Measurements from ENCODE around the gene TJAP1.
"Not testable (repeated sequence)": the region's sequence is repeated elsewhere in the genome, so short reads cannot be mapped to it uniquely, and the experiment has no call there.

The TJAP1 gene

DNA sequence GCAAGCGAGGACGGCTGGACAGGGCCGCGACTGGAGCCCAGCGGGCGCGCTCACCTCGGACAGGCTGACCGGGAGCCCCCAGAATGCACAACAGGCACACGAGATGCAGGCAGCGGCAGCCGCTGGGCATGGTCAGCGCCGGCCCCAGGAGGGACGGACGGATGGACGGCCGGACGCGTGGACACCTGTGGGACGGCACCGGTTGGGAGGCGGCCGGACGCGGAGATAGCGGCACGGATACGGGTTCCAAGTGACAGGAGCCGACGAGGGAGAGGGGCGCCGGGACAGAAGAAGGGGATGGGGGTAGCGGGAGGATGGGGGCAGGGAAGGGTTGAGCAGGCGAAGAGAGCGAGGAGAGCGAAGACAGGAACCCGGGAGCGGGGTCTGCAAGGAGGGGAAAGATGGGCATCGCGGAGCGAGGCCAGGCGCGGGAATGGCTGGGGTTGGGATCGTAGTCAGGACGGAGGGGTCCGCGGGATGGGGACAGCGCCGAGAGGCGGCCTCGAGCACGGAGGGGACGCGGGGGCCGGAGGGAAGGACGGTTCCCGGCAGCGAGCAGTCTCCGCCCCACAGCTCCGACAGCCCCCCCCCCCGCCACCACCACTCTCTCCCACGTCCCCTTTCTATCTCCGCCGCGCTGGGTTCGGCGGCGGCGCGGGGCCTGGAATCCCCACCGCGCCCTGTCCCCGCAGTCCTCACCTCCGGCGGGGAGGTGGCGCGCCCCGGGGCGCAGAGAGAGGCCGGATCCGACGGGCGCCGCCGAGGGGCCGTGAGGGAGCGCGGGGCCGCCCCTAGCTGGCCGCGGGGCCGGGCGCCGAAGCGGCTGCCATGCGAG, 22.5 kb upstream of the TJAP1 start:
- DNase-seq: peak; percentile 8 to 59

DNA sequence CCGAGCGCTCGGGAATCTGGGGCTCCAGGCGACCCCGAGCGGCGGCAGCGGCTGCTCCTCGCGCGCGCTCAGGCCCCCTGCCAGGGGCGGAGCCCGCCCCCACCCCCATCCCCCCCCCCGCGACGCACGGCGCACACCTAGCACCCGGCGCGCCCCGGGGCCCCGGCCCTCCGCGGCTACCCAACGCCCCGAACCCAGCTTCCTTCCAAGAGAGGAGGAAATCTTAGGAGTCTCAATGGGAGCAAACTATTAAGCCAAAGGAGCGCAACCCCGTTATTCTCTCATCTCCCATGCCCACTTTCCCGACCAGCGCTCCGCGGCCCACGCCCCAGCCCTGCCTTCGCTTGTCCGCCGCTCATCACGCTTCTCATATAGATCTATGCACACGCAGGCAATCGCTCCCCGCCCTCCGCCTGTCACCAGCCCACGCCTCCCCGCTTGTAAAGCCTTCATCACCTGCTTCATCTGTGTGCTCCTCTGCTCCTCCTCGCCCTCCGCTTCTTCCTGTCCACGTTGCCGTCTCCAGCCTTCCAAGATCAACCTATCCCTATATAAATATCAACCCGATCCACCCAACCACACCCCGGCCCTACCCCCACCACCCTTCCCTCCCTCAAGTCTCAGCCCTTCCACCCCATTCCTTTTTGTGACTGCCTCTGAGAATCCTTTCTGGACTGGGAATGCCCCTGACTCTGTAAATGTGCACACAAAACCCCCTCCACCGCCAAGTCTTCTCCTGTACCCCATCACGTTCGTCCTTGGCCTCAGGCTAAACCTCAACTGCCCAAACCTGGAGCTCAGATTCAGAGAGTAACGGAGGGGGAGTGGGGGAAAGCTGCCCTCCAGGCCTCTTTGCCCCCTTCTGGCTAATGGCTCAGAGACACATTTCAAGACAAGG, 21.6 kb upstream of the TJAP1 start, which contains the start of gene DLK2:
TSS of gene DLK2 (minus strand) at position 18 of the 898 bp plus-strand sequence. CDS start 723 bp downstream, outside the sequence.
- DNase-seq: peak; percentile 17 to 68

DNA sequence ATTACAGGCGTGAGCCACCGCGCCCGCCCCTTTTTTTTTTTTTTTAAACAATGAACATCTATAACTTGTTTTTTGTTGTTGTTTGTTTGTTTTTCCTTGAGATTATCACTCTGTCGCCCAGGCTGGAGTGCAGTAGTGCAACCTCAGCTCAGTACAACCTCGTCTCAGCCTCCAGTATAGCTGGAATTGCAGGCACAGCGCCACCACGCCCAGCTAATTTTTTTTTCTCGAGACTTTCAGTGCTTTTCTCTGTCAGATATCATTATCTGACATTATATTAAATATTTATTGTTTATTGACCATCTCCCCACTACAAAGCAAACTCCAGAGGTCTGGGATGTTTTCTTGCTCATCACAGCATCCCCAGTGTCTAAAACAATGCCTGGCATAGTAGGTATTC, 19.7 kb upstream of the TJAP1 start:
- no peak for DNase-seq

DNA sequence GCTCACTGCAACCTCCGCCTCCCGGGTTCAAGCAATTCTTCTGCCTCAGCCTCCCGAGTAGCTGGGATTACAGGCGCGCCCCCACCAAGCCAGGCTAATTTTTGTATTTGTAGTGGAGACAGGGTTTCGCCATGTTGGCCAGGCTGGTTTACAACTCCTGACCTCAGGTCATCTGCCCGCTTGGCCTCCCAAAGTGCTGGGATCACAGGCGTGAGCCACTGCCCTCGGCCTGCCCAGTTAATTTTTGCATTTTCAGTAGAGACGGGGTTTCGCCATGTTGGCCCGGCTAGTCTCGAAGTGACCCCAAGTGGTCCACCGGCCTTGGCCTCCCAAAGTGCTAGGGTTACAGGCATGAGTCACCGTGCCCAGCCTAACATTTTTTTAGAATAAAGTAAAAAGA, 19.2 kb upstream of the TJAP1 start:
- DNase-seq: not testable (repeated sequence)

DNA sequence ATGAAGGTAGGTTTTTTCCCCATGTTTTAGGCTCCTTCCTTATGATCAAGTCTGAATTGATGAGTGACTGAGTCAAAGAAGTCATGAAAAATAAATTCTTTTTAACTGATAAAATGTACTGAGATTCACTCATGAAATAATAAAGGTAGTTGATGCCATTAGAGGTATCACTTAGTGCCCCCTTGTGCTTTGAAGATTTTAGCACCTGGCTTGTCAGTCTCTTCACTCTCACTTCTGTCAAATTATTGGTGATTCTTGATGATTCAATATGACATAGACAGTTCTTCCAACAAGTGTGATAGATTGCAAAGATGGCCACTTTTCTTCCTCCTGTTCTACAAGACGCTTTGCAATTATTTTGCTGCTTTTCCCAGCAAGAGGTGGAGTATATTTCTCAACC, 17.8 kb upstream of the TJAP1 start:
- DNase-seq: no peak

DNA sequence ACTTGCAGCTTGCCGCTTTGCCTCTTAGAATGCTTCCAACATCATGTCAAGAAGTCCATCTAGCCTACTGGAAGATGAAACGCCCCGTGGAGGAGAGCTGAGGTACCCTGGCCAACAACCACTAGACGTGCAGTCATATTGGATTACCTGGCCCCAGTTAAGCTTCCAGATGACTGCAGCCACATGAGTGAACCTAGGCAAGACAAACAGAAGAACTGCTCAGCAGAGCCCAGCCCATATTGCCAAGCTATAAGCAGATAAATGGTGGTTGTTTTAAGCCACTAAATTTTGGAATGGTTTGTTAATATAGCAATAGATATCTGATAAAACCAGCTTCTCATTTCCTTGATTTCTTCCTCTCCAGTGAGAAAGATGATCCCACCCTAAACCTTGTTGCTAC, 17.3 kb upstream of the TJAP1 start:
- no peak for DNase-seq

DNA sequence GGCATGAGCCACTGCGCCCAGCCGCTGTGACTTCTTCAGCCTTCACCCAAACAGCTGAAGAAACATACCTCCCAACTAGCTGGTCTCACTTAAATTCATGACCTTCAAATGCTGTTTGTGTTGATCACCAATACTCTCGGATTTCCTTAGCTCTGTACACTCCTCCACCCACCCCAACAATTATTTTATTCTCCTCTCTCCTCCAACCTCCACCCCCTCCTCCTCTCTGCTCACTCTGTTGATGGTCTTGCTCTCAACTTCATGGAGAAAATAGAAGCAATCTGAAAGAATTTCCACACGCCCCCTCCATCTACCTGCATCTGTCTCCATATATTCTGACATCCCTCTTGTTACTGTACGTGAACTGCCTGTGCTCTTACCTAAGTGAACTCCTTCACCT, 15.4 kb upstream of the TJAP1 start:
- no peak for DNase-seq

DNA sequence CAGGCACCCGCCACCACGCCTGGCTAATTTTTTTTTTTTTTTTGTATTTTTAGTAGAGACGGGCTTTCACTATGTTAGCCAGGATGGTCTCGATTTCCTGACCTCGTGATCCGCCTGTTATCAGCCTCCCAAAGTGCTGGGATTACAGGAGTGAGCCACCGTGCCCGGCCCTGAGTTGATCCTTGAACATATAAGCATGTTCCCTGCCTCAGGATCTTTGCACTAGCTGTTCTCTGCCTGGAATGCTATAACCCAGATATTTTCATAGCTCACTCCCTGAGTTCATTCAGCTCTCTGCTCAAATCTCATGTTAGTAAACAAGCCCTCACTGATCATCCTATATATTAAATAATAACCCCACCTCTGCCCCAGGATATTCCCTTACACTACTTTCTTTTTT, 13.0 kb upstream of the TJAP1 start:
- DNase-seq: no peak

DNA sequence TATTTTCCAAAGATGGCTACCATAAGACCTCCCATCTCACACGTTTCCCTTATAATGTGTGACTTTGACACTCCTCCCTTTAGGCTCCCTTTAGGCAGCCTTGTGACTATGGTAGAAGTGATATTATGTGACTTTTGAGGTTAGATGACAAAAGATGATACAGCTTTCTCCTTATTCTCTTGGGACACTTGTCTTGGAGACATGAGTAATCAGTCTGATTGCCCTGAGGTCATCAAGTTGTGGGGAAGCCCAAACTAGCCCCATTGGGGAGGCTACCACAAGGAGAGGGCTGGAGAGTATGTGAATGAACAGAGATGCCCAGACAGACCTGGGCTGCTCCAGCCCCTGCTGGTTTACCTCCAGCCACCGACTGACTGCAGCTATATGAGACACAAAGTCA, 11.4 kb upstream of the TJAP1 start:
- no peak for DNase-seq

DNA sequence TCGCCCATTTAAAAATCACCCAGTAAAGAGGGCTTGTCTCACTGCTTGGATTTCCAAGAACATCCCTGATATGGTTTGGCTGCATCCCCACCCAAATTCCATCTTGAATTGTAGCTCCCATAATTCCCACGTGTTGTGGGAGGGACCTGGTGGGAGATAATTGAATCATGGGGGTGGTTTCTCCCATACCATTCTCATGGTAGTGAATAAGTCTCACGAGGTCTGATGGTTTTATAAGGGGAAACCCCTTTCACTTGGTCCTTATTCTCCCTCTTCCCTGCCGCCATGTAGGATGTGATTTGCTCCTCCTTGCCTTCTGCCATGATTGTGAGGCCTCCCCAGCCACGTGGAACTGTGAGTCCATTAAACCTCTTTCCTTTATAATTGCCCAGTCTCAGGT, 10.1 kb upstream of the TJAP1 start:
- DNase-seq: not testable (repeated sequence)

DNA sequence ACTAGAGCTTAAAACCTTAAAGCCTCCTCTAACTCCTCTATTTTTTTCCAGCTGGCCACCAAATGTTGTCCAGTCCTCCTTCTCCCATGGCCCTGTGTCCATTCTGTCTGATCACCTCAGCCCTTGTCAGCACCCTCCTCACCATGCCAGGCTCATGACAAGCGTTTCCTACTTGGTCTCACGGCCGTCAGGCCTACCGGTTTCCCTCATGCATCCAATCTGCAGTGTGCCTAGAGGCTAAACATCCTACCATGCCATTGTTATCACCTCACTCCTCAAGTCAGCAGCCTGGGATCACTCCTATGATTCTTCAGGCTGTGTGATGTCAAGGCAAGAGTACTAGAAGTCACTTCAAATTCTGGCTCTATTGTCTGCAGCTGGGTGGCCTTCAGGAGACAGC, 9.6 kb upstream of the TJAP1 start:
- no peak for DNase-seq

DNA sequence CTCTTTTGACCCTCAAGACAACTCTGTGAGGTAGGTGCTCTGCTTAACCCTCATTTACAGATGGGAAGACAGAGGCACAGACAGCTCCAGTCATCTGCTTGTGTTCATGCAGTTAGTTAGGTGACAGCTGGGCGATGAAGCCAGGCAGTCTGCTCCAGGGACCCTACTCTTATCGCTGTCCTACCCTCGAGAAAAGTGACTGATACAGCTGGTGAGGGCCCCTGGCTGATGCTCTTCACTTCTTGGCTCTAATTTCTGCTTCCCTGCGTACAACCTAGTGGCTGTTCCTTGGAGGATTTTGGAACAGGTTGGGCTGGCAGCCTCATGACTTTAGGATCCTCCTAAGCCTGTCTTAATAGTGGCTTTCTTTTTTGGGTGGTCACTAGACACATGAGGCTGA, 9.1 kb upstream of the TJAP1 start:
- peak; percentile 40 to 77 for DNase-seq

DNA sequence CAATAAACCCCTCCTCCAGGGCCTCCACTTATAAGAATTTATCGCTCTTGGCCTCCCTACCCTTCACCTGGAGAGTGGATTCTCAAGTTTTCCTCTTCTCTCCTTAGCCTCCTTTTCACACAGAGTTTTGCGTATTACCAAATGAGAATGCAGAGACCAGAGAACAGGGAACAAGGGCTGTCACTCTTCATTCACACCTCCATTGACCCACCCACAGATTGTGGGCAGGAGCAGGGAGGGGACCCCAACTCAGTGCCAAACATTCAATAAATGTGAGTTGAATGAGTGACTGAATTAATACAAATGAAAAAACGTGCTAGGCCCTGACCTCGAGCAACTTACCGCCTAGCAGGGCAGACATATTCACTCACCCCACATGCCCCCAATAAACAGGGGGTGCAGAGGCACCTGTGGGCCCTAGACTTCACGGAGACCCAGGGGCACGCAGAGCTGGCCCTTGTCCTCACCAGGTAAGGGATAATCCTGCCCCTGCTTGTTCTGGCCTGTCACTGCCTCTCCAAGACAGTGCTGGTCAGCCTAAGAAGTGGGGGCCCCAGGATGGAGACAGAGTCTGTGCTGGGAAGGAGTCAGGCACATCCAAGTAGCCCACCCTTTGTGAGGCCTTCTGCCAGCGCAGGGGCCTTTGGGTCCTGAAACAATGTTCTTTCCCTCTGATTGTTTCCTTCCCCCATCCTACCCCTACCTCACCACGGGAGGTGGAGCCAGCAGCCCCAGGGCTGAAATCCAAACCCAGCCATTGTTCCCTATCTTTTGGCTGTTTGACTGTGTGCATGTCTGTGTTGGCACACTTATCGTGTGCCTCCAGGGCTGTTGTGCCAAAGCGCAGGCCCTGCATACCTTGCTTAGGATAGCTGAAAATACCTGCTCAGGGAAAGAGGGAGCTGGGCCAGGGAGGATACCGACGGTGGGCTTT, 8.4 kb upstream of the TJAP1 start:
- no peak for DNase-seq

DNA sequence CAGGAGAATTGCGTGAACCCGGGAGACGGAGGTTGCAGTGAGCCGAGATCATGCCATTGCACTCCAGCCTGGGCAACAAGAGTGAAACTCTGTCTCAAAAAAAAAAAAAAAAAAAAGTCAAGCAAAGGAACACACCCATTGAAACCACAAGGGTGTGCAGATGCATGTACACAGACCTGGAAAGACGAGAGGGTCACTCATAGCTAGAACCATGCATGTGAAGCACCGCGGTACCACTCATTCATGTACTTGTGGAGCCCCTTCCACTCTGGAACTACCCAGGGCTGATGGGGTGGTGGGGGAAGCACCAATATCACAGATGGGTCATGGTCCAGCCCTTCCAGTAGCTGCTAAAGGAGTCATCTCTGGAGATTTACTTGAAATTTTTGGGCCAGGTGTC, 7.4 kb upstream of the TJAP1 start:
- DNase-seq: no peak

DNA sequence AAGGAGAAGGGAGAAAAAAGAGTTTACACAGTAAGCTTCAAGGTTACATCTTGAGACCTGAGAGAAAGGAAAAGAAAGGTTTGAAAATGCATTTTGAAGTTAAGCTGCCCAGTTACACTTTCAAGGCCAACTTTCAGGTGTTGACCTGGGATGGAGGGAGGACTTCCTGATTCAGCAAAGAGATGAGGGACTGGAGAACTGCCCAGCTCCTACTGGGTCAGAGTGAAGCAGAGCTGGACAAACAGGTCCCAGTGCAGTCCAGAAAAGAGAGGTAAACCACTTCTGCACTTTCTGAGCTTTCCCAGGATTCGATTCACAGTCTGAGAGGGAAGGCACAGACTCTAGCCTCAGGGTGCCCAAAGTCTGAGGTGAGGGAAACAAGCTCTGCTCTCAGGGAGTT, 6.0 kb upstream of the TJAP1 start:
- DNase-seq: no peak

DNA sequence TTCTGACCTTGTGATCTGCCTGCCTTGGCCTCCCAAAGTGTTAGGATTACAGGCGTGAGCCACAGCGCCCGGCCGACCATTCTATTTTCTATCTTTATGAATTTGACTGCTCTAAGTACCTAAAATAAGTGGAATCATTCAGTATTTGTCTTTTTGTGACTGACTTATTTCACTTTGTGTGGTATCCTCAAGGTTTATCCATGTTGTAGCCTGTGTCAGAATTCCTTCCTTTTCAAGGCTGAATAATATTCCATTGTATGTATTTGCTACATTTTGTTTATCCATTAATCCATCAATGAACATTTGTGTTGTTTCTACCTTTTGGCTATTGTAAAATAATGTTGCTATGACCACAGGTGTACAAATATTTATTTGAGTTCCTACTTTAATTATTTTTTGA, 4.9 kb upstream of the TJAP1 start:
- no peak for DNase-seq

DNA sequence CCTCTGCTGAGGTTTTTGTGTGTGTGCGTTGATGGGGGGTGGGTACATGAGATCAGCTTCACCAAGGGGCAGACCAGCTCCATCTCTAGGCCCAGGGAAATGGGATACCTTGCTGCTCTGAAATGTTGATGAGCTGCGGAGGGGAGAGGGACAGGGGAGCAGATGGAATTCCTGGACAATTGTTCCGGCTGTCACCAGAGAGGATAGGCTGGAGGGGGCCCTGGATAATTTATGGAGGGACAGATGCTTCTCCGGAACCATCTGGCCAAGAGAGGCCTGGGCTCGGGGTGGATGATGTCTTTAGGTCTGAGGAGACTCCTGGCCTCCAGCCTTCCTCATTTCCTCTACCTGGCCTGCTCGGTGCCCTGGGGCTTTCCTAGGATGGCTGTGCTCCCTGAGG, 1.9 kb upstream of the TJAP1 start:
- DNase-seq: peak; percentile 95 to 97

DNA sequence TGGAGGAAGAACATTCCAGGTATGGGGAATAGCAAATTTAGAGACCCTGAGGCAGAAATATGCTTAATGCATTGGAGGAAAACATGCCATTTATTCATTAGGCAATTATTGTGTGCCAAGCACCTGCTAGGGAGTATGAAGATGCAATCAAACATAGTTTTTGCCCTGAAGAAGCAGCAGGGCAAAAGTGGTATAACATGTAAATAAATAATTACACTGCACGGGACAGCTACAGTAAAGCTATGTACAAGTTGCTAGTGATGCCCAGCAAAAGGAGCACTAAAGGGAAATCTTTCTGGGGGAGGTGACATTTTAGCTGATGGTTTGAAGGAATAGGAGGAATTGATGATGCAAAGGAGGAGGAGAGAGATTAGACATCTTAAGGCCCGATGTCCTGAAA, 624 bp upstream of the TJAP1 start:
- no peak for DNase-seq

DNA sequence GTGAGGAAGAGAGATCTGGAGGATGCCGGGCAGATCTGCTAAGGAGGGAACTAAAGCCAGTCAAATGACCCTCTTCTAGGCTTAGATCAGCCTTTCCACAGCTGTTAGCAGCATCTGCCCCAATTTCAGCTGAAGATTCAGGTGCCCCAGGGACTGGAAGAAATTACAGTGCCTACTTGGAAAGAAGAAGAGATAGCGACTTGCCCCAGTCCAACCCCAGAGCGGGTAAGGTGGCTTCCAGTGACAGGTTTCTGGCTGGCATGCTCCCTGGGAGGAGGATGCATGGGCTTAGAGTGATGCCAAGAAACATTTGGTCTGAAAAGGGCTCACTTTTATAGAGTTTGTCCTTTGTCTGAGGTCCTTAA, 620 bp downstream of the TJAP1 start:
- DNase-seq: peak; percentile 75 to 80

DNA sequence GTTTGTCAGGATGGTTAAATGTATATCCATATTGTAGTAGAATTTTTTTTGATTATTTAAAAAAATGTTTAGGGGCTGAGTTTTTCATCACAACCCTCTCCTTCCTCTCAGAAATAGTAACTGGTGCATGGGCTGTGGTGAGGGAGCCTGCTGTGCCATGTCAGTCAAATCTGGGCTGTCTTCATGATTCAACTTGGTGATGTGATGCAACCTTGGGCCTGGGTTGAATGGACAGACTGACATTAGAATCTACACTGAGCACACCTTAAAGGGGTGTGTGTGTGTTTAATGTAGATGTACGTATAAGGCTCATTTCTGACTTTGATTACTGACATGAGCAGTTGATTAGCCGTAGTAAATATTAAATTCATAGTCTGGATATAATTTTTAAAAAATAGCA, 3.7 kb downstream of the TJAP1 start:
- no peak for DNase-seq

DNA sequence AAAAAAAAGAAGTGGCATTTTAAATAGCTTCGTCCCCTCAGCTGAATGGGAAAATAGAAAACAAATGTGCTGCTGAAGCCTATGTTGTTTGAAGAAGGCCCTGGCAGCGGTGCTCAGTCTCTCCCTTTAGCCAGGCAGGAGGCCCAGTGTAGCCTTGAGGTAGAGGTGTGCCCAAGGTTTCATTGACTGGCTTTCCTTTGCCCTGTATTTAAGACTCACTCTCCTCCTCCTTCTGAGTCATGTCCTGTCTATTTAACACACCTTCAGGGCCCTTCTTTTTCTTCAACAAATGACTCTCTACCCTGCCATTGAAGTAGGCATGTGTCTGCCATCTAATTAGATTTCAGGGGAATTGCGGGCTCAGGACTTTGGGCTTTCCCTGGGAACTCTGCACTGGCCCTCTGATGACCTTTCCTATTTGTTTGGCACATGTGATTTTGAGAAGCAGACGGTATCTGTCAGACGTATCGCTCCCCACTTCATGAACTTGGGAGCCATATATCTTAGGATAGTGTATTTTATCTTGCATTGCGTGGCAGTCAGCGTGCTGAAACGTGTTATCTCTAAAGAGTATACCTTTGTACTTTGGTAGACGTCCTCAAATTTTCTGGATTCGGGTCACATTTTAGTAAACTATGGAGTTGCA, 4.3 kb downstream of the TJAP1 start:
- no peak for DNase-seq

DNA sequence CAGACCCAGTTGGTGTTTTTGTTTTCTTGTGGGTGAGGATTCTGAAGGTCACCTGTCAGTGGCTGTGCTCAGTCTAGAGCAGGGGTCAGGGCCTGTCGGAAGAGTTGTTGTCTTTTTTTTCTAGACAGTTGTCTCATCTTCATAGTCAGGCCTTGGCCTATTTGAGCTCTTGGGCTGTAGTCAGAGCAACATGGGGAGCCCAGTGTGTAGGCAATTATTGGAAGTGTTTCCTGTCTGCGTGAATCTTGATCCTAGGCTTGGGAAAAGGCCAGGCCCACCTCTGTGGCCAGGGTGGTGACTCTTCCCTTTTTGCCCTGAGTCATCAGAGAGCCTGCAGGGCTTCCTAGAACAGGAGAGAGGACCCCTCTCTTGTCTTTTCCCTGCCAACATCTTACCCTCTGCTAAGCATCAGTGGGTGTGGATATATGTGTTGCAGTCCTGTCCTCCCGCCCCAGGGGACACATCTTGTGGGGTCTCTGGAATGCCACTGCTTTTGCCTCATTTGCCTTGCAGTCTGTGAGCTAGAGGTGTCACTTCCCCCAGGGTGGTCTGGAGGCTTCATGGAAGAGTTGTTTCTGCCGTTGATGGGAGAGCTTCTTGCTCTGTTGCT, 11.4 kb downstream of the TJAP1 start:
- no peak for DNase-seq
